Caco-2 (cell line): ENCODE measurements around the gene MOBP. TPM values are rescaled to one million over a fixed set of nuclear protein-coding genes. Genes with fewer than 3 reads are reported as not detected.

ENCODE experiments used
- BruUV-seq: library from RNA; stranded (reverse); fragments of 400-500 nt; replicated peaks from 2 replicates; lab custom pipeline; 2021; lab: Mats Ljungman, UMichigan
- CTCF ChIA-PET: fragments of 300-600 bp; sonication (Branson Sonifier 250); formaldehyde crosslinking; loops from one replicate; lab custom pipeline; 2022; ENCODE audit warnings: antibody characterized with exemption; lab: Charles Lee
- POLR2A ChIA-PET: fragments of 300-600 bp; sonication (Branson Sonifier 250); formaldehyde crosslinking; loops from one replicate; lab custom pipeline; 2022; ENCODE audit warnings: antibody characterized with exemption; lab: Charles Lee
- DNase-seq, 2 experiments: peaks; one replicate each; pipeline versions ENCODE4 v3.0.0 to v3.0.0-alpha.2; 2020 to 2022
- H3K27me3 ChIP-seq: replicated peaks from 2 replicates; pipeline ENCODE4 v1.6.0; 2011; ENCODE audit warnings: low read length; ENCODE audit not compliant: control insufficient read depth, insufficient read depth
- H3K36me3 ChIP-seq: 2 replicates; pipeline ENCODE4 v1.5.1; 2011; ENCODE audit warnings: low read length; ENCODE audit not compliant: control insufficient read depth, insufficient read depth
- H3K4me1 ChIP-seq: fragments of 250-450 bp; sonication (Bioruptor Pico); 2 replicates; pipeline ENCODE4 v1.5.1; 2020; ENCODE audit warnings: mild to moderate bottlenecking
- H3K4me3 ChIP-seq: 2 replicates; pipeline ENCODE4 v1.5.1; 2011; ENCODE audit warnings: low read depth, mild to moderate bottlenecking, control low read depth, low read length
- H3K9me3 ChIP-seq: fragments of 250-450 bp; sonication (Bioruptor Pico); 2 replicates; pipeline ENCODE4 v1.5.1; 2020; ENCODE audit warnings: mild to moderate bottlenecking, moderate library complexity
- H3K27ac Mint-ChIP-seq: one replicate; pipeline ENCODE4 v1.8.0; 2022; ENCODE audit warnings: mixed read lengths; ENCODE audit not compliant: unreplicated experiment
- H3K27me3 Mint-ChIP-seq: one replicate; pipeline ENCODE4 v1.8.0; 2022; ENCODE audit warnings: mixed read lengths; ENCODE audit not compliant: insufficient read depth, unreplicated experiment
- H3K36me3 Mint-ChIP-seq: one replicate; pipeline ENCODE4 v1.8.0; 2022; ENCODE audit warnings: mild to moderate bottlenecking, mixed read lengths; ENCODE audit not compliant: insufficient read depth, unreplicated experiment
- H3K4me1 Mint-ChIP-seq: one replicate; pipeline ENCODE4 v1.8.0; 2022; ENCODE audit warnings: low read depth, mixed read lengths; ENCODE audit not compliant: unreplicated experiment
- H3K4me3 Mint-ChIP-seq: one replicate; pipeline ENCODE4 v1.8.0; 2022; ENCODE audit warnings: mild to moderate bottlenecking, moderate library complexity, mixed read lengths; ENCODE audit not compliant: unreplicated experiment
- H3K9me3 Mint-ChIP-seq: one replicate; pipeline ENCODE4 v1.8.0; 2022; ENCODE audit warnings: mixed read lengths; ENCODE audit not compliant: unreplicated experiment
- intact Hi-C: fragments of 100-400 bp; cut with micrococcal nuclease; formaldehyde crosslinking; loops from one replicate; pipeline ENCODE4 v1.10.0; 2022; ENCODE audit not compliant: unreplicated experiment
- total RNA-seq: library from RNA; stranded (reverse); gene quantifications from 2 replicates; pipeline ENCODE4 v1.2.3, GENCODE V29; 2022
- TF ChIP-seq, protein P1 (sequence below), 2 experiments: fragments of 200-600 bp in 1 of 2; IDR thresholded peaks; 1 replicate in 1 of 2; 2 replicates in 1 of 2; pipeline versions ENCODE4 v1.5.1 to v1.8.0; 2011 to 2022; ENCODE audit warnings: antibody characterized with exemption in 1 of 2, control low read depth in 1 of 2, inconsistent platforms in 1 of 2, low read depth in 1 of 2, low read length in 1 of 2, mild to moderate bottlenecking in 1 of 2, moderate library complexity in 1 of 2; ENCODE audit not compliant: insufficient read depth in 1 of 2, severe bottlenecking in 1 of 2, unreplicated experiment in 1 of 2

MOBP gene
- total RNA-seq, 1 experiment from 2014 or later = 0.27 TPM

DNA sequence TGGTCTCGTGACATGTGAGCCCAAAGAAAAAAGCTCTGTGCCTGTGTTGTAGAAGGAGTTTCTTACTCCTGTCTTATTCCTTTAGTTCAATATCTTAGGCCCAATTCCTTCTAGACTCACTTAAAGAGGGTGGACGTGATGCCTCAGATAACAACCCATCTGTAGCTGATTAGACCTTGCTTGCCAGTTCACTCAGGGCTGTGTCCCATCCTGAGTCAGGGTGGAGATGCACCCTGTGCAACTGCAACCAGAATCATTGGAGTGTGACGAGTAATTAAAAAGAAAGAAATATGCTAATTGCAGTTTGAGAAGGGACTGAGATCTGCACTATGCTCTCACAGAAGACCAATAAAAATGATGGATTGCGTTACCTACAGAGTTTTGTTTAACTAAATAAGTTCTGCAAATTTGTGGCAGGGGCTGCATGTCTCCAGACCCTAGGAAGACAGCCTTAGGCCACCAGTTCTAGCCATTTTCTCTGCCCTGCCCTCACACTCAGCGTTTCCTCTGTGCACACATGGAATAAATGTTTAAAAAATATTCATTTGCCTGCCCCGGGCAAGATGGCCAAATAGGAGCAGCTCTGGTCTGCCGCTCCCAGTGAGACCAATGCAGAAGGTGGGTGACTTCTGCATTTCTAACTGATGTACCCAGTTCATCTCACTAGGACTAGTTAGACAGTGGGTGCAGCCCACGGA lies 83.0 kb downstream of the MOBP start:
- ChIA-PET POLR2A (no interaction called here), CTCF (no interaction called here)
- Mint-ChIP-seq H3K9me3 (peaks cover 12% of the 10 kb centered on the region), H3K4me3 (no peak overlapping the region), H3K4me1 (no peaks in the 10 kb centered on the region), H3K27me3 (peaks cover 20% of the 10 kb centered on the region), H3K36me3 (no peaks in the 10 kb centered on the region), H3K27ac (no peak overlapping the region)
- Histone ChIP-seq H3K9me3 (no peaks in the 10 kb centered on the region), H3K36me3 (no peaks in the 10 kb centered on the region), H3K27me3 (no peaks in the 10 kb centered on the region), H3K4me1 (no peaks in the 10 kb centered on the region), H3K4me3 (no peak overlapping the region)
- DNase-seq = no peak
- intact Hi-C loops = no loop called here
- TF ChIP-seq, protein P1, sequence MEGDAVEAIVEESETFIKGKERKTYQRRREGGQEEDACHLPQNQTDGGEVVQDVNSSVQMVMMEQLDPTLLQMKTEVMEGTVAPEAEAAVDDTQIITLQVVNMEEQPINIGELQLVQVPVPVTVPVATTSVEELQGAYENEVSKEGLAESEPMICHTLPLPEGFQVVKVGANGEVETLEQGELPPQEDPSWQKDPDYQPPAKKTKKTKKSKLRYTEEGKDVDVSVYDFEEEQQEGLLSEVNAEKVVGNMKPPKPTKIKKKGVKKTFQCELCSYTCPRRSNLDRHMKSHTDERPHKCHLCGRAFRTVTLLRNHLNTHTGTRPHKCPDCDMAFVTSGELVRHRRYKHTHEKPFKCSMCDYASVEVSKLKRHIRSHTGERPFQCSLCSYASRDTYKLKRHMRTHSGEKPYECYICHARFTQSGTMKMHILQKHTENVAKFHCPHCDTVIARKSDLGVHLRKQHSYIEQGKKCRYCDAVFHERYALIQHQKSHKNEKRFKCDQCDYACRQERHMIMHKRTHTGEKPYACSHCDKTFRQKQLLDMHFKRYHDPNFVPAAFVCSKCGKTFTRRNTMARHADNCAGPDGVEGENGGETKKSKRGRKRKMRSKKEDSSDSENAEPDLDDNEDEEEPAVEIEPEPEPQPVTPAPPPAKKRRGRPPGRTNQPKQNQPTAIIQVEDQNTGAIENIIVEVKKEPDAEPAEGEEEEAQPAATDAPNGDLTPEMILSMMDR (IDR thresholded peaks at IDR 0.05; ENCODE audit: insufficient read depth in 1 of 2, low read depth in 1 of 2, low read length in 1 of 2, severe bottlenecking in 1 of 2, unreplicated experiment in 1 of 2) = no peak
- no TSS peak for BruUV-seq

Other genes starting within 250 kb of the MOBP start
- 0.61 TPM in 1 of 2 replicates, not detected in the other for gene CX3CR1, start 187.6 kb upstream of the MOBP start, total RNA-seq
- gene CCR8, start 138.0 kb upstream of the MOBP start, total RNA-seq = not detected in 2 replicates
- 33.1 and 37.7 TPM in 2 replicates for gene SLC25A38, start 84.3 kb upstream of the MOBP start, total RNA-seq
- gene RPSA, start 61.0 kb upstream of the MOBP start, total RNA-seq = 1,548 and 1,562 TPM in 2 replicates